MM.1S (cell line): ENCODE results near the gene LRRC74B.

Source experiments
- EZH2 ChIP-seq: fragments of 300-600 bp; sonication (generic); optimal IDR thresholded peaks from 2 replicates; pipeline ENCODE3; 2017; ENCODE audit warnings: low read depth, mild to moderate bottlenecking, antibody characterized with exemption, low read length, mixed read lengths
- TF ChIP-seq, protein P1 (sequence below): fragments of 300-600 bp; sonication (generic); IDR thresholded peaks from 2 replicates; pipeline ENCODE4 v1.5.1; 2016; ENCODE audit warnings: antibody characterized with exemption, low read length, mixed read lengths

DNA sequence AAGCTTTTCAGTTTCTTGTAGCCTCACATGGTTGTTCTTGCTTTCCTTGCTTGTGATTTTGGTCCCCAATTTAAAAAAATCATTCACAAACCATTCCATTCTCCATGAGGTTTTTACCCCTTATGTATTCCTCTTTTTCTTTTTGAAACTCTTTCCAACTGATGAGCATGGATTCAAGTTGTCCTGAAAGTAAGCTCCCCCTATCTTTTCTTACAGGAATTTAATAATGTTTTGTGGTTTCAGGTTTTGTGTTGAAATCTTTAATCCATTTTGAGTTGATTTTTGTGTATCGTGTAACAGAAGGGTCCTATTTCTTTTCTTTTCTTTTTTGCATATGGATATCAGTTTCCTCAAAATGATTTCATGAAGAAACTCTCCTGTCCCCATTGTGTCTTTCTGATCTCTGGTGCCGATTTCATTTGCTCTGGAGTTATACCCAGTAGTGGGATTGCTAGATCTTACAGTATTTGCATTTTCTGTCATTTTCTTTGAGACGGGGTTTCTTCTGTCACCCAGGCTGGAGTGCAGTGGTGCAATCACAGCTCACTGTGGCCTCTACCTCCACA is 58.5 kb downstream of the LRRC74B start:
- TF ChIP-seq, protein P1, sequence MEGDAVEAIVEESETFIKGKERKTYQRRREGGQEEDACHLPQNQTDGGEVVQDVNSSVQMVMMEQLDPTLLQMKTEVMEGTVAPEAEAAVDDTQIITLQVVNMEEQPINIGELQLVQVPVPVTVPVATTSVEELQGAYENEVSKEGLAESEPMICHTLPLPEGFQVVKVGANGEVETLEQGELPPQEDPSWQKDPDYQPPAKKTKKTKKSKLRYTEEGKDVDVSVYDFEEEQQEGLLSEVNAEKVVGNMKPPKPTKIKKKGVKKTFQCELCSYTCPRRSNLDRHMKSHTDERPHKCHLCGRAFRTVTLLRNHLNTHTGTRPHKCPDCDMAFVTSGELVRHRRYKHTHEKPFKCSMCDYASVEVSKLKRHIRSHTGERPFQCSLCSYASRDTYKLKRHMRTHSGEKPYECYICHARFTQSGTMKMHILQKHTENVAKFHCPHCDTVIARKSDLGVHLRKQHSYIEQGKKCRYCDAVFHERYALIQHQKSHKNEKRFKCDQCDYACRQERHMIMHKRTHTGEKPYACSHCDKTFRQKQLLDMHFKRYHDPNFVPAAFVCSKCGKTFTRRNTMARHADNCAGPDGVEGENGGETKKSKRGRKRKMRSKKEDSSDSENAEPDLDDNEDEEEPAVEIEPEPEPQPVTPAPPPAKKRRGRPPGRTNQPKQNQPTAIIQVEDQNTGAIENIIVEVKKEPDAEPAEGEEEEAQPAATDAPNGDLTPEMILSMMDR: no peak
- no peak for TF ChIP-seq EZH2
